Common myeloid progenitor, CD34-positive (primary cell): Measurements from ENCODE around the gene CHRNA7.

Experiments
- CTCF ChIA-PET: fragments of 350-600 bp; sonication (Branson Sonifier 250); formaldehyde crosslinking; loops from one replicate; lab custom pipeline; 2021; ENCODE audit warnings: antibody characterized with exemption; lab: Charles Lee
- POLR2A ChIA-PET: fragments of 350-600 bp; sonication (Branson Sonifier 250); formaldehyde crosslinking; loops from one replicate; lab custom pipeline; 2021; ENCODE audit warnings: antibody characterized with exemption; lab: Charles Lee
- DNase-seq, 3 donors: peaks; one replicate each; pipeline versions ENCODE4 v3.0.0 to v3.0.0-alpha.2; 2013
- H3K27ac ChIP-seq, 2 experiments: 1 replicate in 1 of 2; 2 replicates in 1 of 2; pipeline ENCODE4 v1.7.0; 2013; ENCODE audit warnings: inconsistent platforms in 2 of 2, low read length in 2 of 2, mild to moderate bottlenecking in 2 of 2, low read depth in 1 of 2, moderate library complexity in 1 of 2; ENCODE audit not compliant: severe bottlenecking in 2 of 2, insufficient read depth in 1 of 2, poor library complexity in 1 of 2
- H3K27me3 ChIP-seq, 5 experiments: replicated peaks in 2 of 5; 1 replicate in 3 of 5; 2 replicates in 2 of 5; pipeline versions ENCODE4 v1.6.1 to v1.7.0; 2013; ENCODE audit warnings: low read length in 4 of 5, mild to moderate bottlenecking in 2 of 5, moderate library complexity in 2 of 5, inconsistent platforms in 1 of 5; ENCODE audit not compliant: insufficient read depth in 5 of 5, control insufficient read depth in 4 of 5
- H3K36me3 ChIP-seq, 4 experiments: 1 replicate in 2 of 4; 2 replicates in 2 of 4; pipeline versions ENCODE4 v1.6.1 to v1.7.0; 2013; ENCODE audit warnings: low read length in 3 of 4, control low read depth in 1 of 4, mild to moderate bottlenecking in 1 of 4; ENCODE audit not compliant: control insufficient read depth in 4 of 4, insufficient read depth in 4 of 4
- H3K4me1 ChIP-seq, 4 experiments: 1 replicate in 3 of 4; 2 replicates in 1 of 4; pipeline versions ENCODE4 v1.6.1 to v1.7.1; 2013; ENCODE audit warnings: low read length in 3 of 4, mild to moderate bottlenecking in 3 of 4, control low read depth in 1 of 4, inconsistent platforms in 1 of 4, moderate library complexity in 1 of 4; ENCODE audit not compliant: control insufficient read depth in 4 of 4, insufficient read depth in 4 of 4; ENCODE audit errors: control extremely low read depth in 1 of 4
- H3K4me3 ChIP-seq, 7 experiments: 1 replicate in 4 of 7; 2 replicates in 3 of 7; pipeline versions ENCODE4 v1.5.1 to v1.7.0; 2013; ENCODE audit warnings: mild to moderate bottlenecking in 7 of 7, low read length in 6 of 7, moderate library complexity in 6 of 7, inconsistent platforms in 2 of 7, low read depth in 2 of 7, control low read depth in 1 of 7; ENCODE audit not compliant: insufficient read depth in 4 of 7, control insufficient read depth in 1 of 7; ENCODE audit errors: extremely low read depth in 1 of 7
- H3K9me3 ChIP-seq, 5 experiments: 1 replicate in 4 of 5; 2 replicates in 1 of 5; pipeline versions ENCODE4 v1.6.1 to v1.7.1; 2013; ENCODE audit warnings: low read length in 4 of 5, mild to moderate bottlenecking in 2 of 5, inconsistent platforms in 1 of 5, low read depth in 1 of 5, moderate library complexity in 1 of 5; ENCODE audit not compliant: control insufficient read depth in 4 of 5, insufficient read depth in 2 of 5; ENCODE audit errors: control extremely low read depth in 1 of 5
- WGBS: methylation state at CpG from one replicate; pipeline ENCODE4 v1.1.5; 2013; ENCODE audit not compliant: insufficient coverage; 5-methylcytosine and 5-hydroxymethylcytosine counted together

Gene CHRNA7

GRCh38 chr15:32007355-32007960 is 22.9 kb upstream of the CHRNA7 start:
- no peaks in the 10 kb centered on the region for H3K9me3 ChIP-seq
- ChIA-PET CTCF (interaction anchor here (1.4 kb wide), 1 partner anchor 30 kb away, joined by 6 read pairs; no protein-coding TSS in a partner anchor), POLR2A (no interaction called here)
- peaks cover 0 to 3% (median 0%) of the 10 kb centered on the region in 5 experiments for H3K27me3 ChIP-seq
- no peaks in the 10 kb centered on the region for H3K36me3 ChIP-seq
- DNase-seq = no peak
- WGBS = 97% methylated on average over 4 of the region's 6 CpGs
- no peak overlapping the region for H3K4me3 ChIP-seq
- no peak overlapping the region for H3K27ac ChIP-seq
- H3K4me1 ChIP-seq = no peaks in the 10 kb centered on the region

GRCh38 chr15:32014953-32015352 is 15.4 kb upstream of the CHRNA7 start:
- ChIA-PET POLR2A (no interaction called here), CTCF (no interaction called here)
- Histone ChIP-seq H3K27ac (no peak overlapping the region), H3K36me3 (no peaks in the 10 kb centered on the region), H3K27me3 (no peaks in the 10 kb centered on the region), H3K9me3 (peaks cover 0 to 4% (median 2%) of the 10 kb centered on the region in 5 experiments), H3K4me3 (no peak overlapping the region), H3K4me1 (no peaks in the 10 kb centered on the region)
- no peak for DNase-seq
- no CpG with 5 or more reads among the region's 1 CpG for WGBS

- CTCF ChIA-PET = interaction anchor here (1.7 kb wide), 1 partner anchor 9 kb away, joined by 10 read pairs; no protein-coding TSS in a partner anchor
- no CpG with 5 or more reads among the region's 2 CpGs for WGBS
- no peaks in the 10 kb centered on the region for H3K9me3 ChIP-seq
- no peaks in the 10 kb centered on the region for H3K36me3 ChIP-seq
- H3K27me3 ChIP-seq = peaks cover 0 to 3% (median 1%) of the 10 kb centered on the region in 5 experiments
- POLR2A ChIA-PET = no interaction called here
- no peaks in the 10 kb centered on the region for H3K4me1 ChIP-seq
- no peak overlapping the region for H3K4me3 ChIP-seq
- H3K27ac ChIP-seq = no peak overlapping the region
- no peak for DNase-seq
Measured at GRCh38 chr15:32020156-32020555, 10.2 kb upstream of the CHRNA7 start.

GRCh38 chr15:32028921-32029320 is 1.4 kb upstream of the CHRNA7 start:
- Histone ChIP-seq H3K4me3 (peak overlapping the region in 5 of 7 experiments; percentile 69 to 83 (median 75)), H3K27ac (no peak overlapping the region), H3K4me1 (peaks cover 3 to 25% (median 15%) of the 10 kb centered on the region in 4 experiments), H3K36me3 (no peaks in the 10 kb centered on the region), H3K9me3 (no peaks in the 10 kb centered on the region), H3K27me3 (peaks cover 5 to 26% (median 19%) of the 10 kb centered on the region in 5 experiments)
- WGBS = 6% methylated on average over 5 of the region's 5 CpGs
- DNase-seq = peak; percentile 55 to 65 (median 59)
- POLR2A ChIA-PET = no interaction called here
- CTCF ChIA-PET = interaction anchor here (0.6 to 2.8 kb wide), 12 partner anchors 9 to 124 kb away, joined by 3 to 13 read pairs (median 4); no protein-coding TSS in a partner anchor

- peak overlapping the region in 6 of 7 experiments; percentile 37 to 83 (median 73) for H3K4me3 ChIP-seq
- CTCF ChIA-PET = interaction anchor here (0.6 to 2.8 kb wide), 13 partner anchors 8 to 123 kb away, joined by 3 to 13 read pairs (median 3); no protein-coding TSS in a partner anchor
- peaks cover 3 to 25% (median 15%) of the 10 kb centered on the region in 4 experiments for H3K4me1 ChIP-seq
- WGBS = 0% methylated on average over 8 of the region's 16 CpGs
- H3K27me3 ChIP-seq = peaks cover 7 to 28% (median 19%) of the 10 kb centered on the region in 5 experiments
- H3K36me3 ChIP-seq = no peaks in the 10 kb centered on the region
- H3K9me3 ChIP-seq = no peaks in the 10 kb centered on the region
- POLR2A ChIA-PET = no interaction called here
- DNase-seq = peak; percentile 62 to 67 (median 63)
- H3K27ac ChIP-seq = no peak overlapping the region
Measured at GRCh38 chr15:32029409-32029861, 880 bp upstream of the CHRNA7 start.

GRCh38 chr15:32030795-32031194 is 480 bp downstream of the CHRNA7 start:
- DNase-seq = peak in 2 of 3 donors; percentile 20 to 29
- Histone ChIP-seq H3K4me1 (peaks cover 3 to 25% (median 15%) of the 10 kb centered on the region in 4 experiments), H3K27ac (no peak overlapping the region), H3K27me3 (peaks cover 6 to 26% (median 17%) of the 10 kb centered on the region in 5 experiments), H3K4me3 (peak overlapping the region; percentile 46 to 83 (median 56)), H3K36me3 (no peaks in the 10 kb centered on the region), H3K9me3 (no peaks in the 10 kb centered on the region)
- WGBS = 3% methylated on average over 19 of the region's 21 CpGs
- ChIA-PET POLR2A (no interaction called here), CTCF (interaction anchor here (0.6 to 2.8 kb wide), 3 partner anchors 12 to 117 kb away, joined by 3 to 6 read pairs (median 3); no protein-coding TSS in a partner anchor)
